Measurements from ENCODE around the gene PDLIM4.

GRCh38 chr5:132270335-132270665, 12.8 kb downstream of the PDLIM4 start:
- TF ChIP-seq RAD21 (IDR thresholded peaks at IDR 0.05; ENCODE audit: low read depth) (no peak), MAX (IDR thresholded peaks at IDR 0.05) (no peak), EP300 (IDR thresholded peaks at IDR 0.05; ENCODE audit: borderline replicate concordance) (no peak), CREB1 (IDR thresholded peaks at IDR 0.05; ENCODE audit: low read depth) (no peak), YY1 (IDR thresholded peaks at IDR 0.05; ENCODE audit: low read depth) (no peak)
